Ascending aorta (tissue), 2 donors: Measurements from ENCODE around the gene HES6. TPM values are rescaled to one million over a fixed set of nuclear protein-coding genes. Genes with fewer than 3 reads are reported as not detected.

ENCODE experiments used
- DNase-seq, 2 donors: peaks; one replicate each; pipeline ENCODE4 v3.0.0-alpha.2; 2019; ENCODE audit warnings: low spot score in 2 of 2
- H3K27ac ChIP-seq, 2 donors: fragments of 200-600 bp; sonication (generic); one replicate each; pipeline ENCODE4 v1.5.1; 2016 to 2017; ENCODE audit warnings: mild to moderate bottlenecking in 1 of 2
- H3K27me3 ChIP-seq: fragments of 200-600 bp; sonication (generic); one replicate; pipeline ENCODE4 v1.5.1; 2017
- H3K36me3 ChIP-seq, 2 donors: fragments of 200-600 bp; sonication (generic); one replicate each; pipeline ENCODE4 v1.5.1; 2016
- H3K4me1 ChIP-seq, 2 donors: fragments of 200-600 bp; sonication (generic); one replicate each; pipeline ENCODE4 v1.5.1; 2016 to 2017; ENCODE audit warnings: mild to moderate bottlenecking in 1 of 2
- H3K4me3 ChIP-seq, 2 donors: fragments of 200-600 bp; sonication (generic); one replicate each; pipeline ENCODE4 v1.5.1; 2016 to 2017; ENCODE audit warnings: mild to moderate bottlenecking in 1 of 2
- H3K9me3 ChIP-seq, 2 donors: fragments of 200-600 bp; sonication (generic); one replicate each; pipeline ENCODE4 v1.5.1; 2016
- CTCF ChIP-seq, 3 experiments: fragments of 200-600 bp in 2 of 3; fragments of 450-650 bp in 1 of 3; sonication (generic) in 2 of 3; IDR thresholded peaks; one replicate each; pipeline ENCODE4 v1.5.1; 2016 to 2019; ENCODE audit warnings: antibody characterized with exemption in 3 of 3, mild to moderate bottlenecking in 1 of 3, moderate library complexity in 1 of 3
- intact Hi-C: fragments of 100-400 bp; cut with DNase I; formaldehyde crosslinking; loops from one replicate; pipeline ENCODE4 v1.15.1; 2023
- total RNA-seq: library from RNA; depleted of rRNA; stranded (reverse); fragments of >200 nt; gene quantifications from one replicate; pipeline ENCODE4 v1.1.0, GENCODE V29; 2016

Gene HES6
- total RNA-seq, 1 donor from 2014 or later: 117 TPM

- DNase-seq: no peak
- Histone ChIP-seq H3K9me3 (no peaks in the 10 kb centered on the region), H3K4me3 (no peak overlapping the region), H3K27ac (no peak overlapping the region), H3K36me3 (peaks cover 89 to 100% of the 10 kb centered on the region in 2 donors), H3K27me3 (no peaks in the 10 kb centered on the region), H3K4me1 (no peaks in the 10 kb centered on the region)
- intact Hi-C loops: no loop called here
- no peak for TF ChIP-seq CTCF (IDR thresholded peaks at IDR 0.05)
These were observed 15.3 kb upstream of the HES6 start for GRCh38 chr2:238255151-238255551.

- no peak overlapping the region for H3K27ac ChIP-seq
- no peak for TF ChIP-seq CTCF (IDR thresholded peaks at IDR 0.05)
- peaks cover 89 to 100% of the 10 kb centered on the region in 2 donors for H3K36me3 ChIP-seq
- no peaks in the 10 kb centered on the region for H3K9me3 ChIP-seq
- no peak overlapping the region for H3K4me3 ChIP-seq
- H3K27me3 ChIP-seq: no peaks in the 10 kb centered on the region
- no peaks in the 10 kb centered on the region for H3K4me1 ChIP-seq
- intact Hi-C loops: no loop called here
- no peak for DNase-seq
These were observed 14.4 kb upstream of the HES6 start for GRCh38 chr2:238254095-238254723.

DNA sequence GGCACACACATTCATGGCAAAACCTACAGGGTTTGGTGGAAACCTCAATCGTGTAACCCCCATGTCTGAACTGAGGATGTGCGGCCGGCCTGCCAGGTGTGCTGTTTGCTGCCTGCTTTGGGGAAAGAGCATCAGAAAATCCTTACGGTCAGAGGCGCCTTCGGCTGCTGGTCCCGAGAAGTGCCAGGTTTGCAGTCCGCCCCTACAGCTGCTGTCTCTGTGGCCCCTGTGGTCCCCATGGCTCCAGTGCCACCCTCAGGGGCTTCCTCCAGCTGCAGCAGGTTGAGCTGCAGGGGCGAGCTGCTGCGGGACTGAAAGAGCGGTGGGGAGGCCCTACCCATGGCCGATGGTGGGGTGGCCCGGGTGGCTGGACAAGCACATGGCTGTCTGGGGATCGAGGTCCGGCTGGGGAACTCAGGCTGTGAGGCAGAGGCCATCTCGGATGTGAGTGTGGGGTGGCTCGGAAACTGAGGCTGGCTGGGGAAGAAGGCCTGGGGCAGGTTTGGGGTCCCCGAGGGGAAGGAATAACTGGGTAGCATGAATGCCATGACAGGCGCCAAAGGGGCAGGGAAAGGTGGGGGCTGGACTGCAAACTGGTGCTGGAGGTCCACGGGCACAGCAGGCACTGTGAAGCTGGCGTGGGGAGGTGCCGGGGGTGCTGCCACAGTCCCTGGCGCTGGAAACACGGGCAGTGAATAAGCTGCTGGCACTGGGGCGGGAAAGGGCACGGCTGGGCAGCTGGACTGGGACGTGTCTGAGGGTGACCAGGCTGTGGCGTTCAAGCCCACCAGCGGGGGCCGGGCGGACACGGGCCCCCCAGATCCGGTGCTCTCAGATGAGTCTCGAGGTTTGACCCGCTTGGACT is 13.2 kb upstream of the HES6 start:
- Histone ChIP-seq H3K27me3 (no peaks in the 10 kb centered on the region), H3K27ac (no peak overlapping the region), H3K4me1 (no peaks in the 10 kb centered on the region), H3K4me3 (no peak overlapping the region), H3K9me3 (no peaks in the 10 kb centered on the region), H3K36me3 (peaks cover 80 to 91% of the 10 kb centered on the region in 2 donors)
- TF ChIP-seq CTCF (IDR thresholded peaks at IDR 0.05): no peak
- DNase-seq: no peak
- intact Hi-C loops: no loop called here

- intact Hi-C loops: no loop called here
- Histone ChIP-seq H3K9me3 (no peaks in the 10 kb centered on the region), H3K4me1 (no peaks in the 10 kb centered on the region), H3K4me3 (no peak overlapping the region), H3K36me3 (peaks cover 73 to 86% of the 10 kb centered on the region in 2 donors), H3K27me3 (no peaks in the 10 kb centered on the region), H3K27ac (no peak overlapping the region)
- no peak for DNase-seq
- TF ChIP-seq CTCF (IDR thresholded peaks at IDR 0.05): no peak
These were observed 12.1 kb upstream of the HES6 start for GRCh38 chr2:238251986-238252385.

- H3K9me3 ChIP-seq: no peaks in the 10 kb centered on the region
- no peak overlapping the region for H3K27ac ChIP-seq
- TF ChIP-seq CTCF (IDR thresholded peaks at IDR 0.05): no peak
- peaks cover 72 to 85% of the 10 kb centered on the region in 2 donors for H3K36me3 ChIP-seq
- H3K4me3 ChIP-seq: no peak overlapping the region
- DNase-seq: no peak
- no peaks in the 10 kb centered on the region for H3K4me1 ChIP-seq
- H3K27me3 ChIP-seq: no peaks in the 10 kb centered on the region
- intact Hi-C loops: no loop called here
These were observed 11.5 kb upstream of the HES6 start for GRCh38 chr2:238251331-238251730.
